CD4-positive, alpha-beta memory T cell (primary cell): ENCODE results near the gene AK8. TPM values are rescaled to one million over a fixed set of nuclear protein-coding genes. Genes with fewer than 3 reads are reported as not detected.

Source experiments
- CTCF ChIA-PET: fragments of 350-600 bp; sonication (Branson Sonifier 250); formaldehyde crosslinking; loops from one replicate; lab custom pipeline; 2021; ENCODE audit warnings: inconsistent platforms; ENCODE audit not compliant: partially characterized antibody; lab: Charles Lee
- POLR2A ChIA-PET: fragments of 350-600 bp; sonication (Branson Sonifier 250); formaldehyde crosslinking; loops from one replicate; lab custom pipeline; 2021; ENCODE audit not compliant: partially characterized antibody; lab: Charles Lee
- DNase-seq, 5 donors: peaks; one replicate each; pipeline versions ENCODE4 v3.0.0 to v3.0.0-alpha.2; 2020 to 2022; ENCODE audit warnings: mixed read lengths in 1 of 5
- H3K27ac ChIP-seq: one replicate; pipeline ENCODE4 v1.7.0; 2013; ENCODE audit warnings: low read depth, low read length
- H3K27me3 ChIP-seq: 2 replicates; pipeline ENCODE4 v1.7.0; 2013; ENCODE audit warnings: mild to moderate bottlenecking, low read length, moderate library complexity; ENCODE audit not compliant: insufficient read depth
- H3K36me3 ChIP-seq: 2 replicates; pipeline ENCODE4 v1.7.0; 2013; ENCODE audit warnings: mild to moderate bottlenecking, low read length, moderate library complexity; ENCODE audit not compliant: insufficient read depth
- H3K4me1 ChIP-seq: 2 replicates; pipeline ENCODE4 v1.7.0; 2013; ENCODE audit warnings: mild to moderate bottlenecking, low read length, moderate library complexity; ENCODE audit not compliant: insufficient read depth
- H3K4me3 ChIP-seq, 2 donors: one replicate each; pipeline ENCODE4 v1.7.0; 2013; ENCODE audit warnings: low read length in 2 of 2, mild to moderate bottlenecking in 1 of 2
- H3K9me3 ChIP-seq, 2 donors: one replicate each; pipeline ENCODE4 v1.7.0; 2013; ENCODE audit warnings: low read length in 2 of 2, control low read depth in 1 of 2; ENCODE audit not compliant: control insufficient read depth in 1 of 2
- H3K27ac Mint-ChIP-seq, 7 donors: one replicate each; pipeline ENCODE4 v1.8.0; 2020 to 2021; ENCODE audit warnings: mixed read lengths in 7 of 7, mild to moderate bottlenecking in 6 of 7, inconsistent platforms in 3 of 7, moderate library complexity in 3 of 7
- H3K27me3 Mint-ChIP-seq, 2 donors: one replicate each; pipeline ENCODE4 v1.8.0; 2020 to 2021; ENCODE audit warnings: mixed read lengths in 2 of 2
- H3K36me3 Mint-ChIP-seq, 2 donors: one replicate each; pipeline ENCODE4 v1.8.0; 2020 to 2021; ENCODE audit warnings: mixed read lengths in 2 of 2, inconsistent platforms in 1 of 2, mild to moderate bottlenecking in 1 of 2
- H3K4me1 Mint-ChIP-seq, 4 donors: one replicate each; pipeline ENCODE4 v1.8.0; 2020 to 2021; ENCODE audit warnings: mixed read lengths in 4 of 4, mild to moderate bottlenecking in 1 of 4
- H3K4me3 Mint-ChIP-seq, 8 donors: one replicate each; pipeline ENCODE4 v1.8.0; 2020 to 2021; ENCODE audit warnings: mixed read lengths in 8 of 8, mild to moderate bottlenecking in 7 of 8, moderate library complexity in 6 of 8, inconsistent platforms in 3 of 8
- H3K9me3 Mint-ChIP-seq, 8 donors: one replicate each; pipeline ENCODE4 v1.8.0; 2020 to 2021; ENCODE audit warnings: mixed read lengths in 8 of 8, mild to moderate bottlenecking in 5 of 8, inconsistent platforms in 3 of 8, moderate library complexity in 1 of 8
- intact Hi-C: fragments of 100-400 bp; cut with micrococcal nuclease; formaldehyde crosslinking; loops from one replicate; pipeline ENCODE4 v1.15.1; 2023
- polyA plus RNA-seq, 2 donors: library from polyadenylated mRNA; unstranded; fragments of 300-500 nt; fragmentation: Illumina TruSeq; gene quantifications; one replicate each; pipeline ENCODE4 v1.2.3, GENCODE V29; 2021
- total RNA-seq, 2 experiments: library from RNA; stranded (reverse); gene quantifications; one replicate each; pipeline ENCODE4 v1.2.3, GENCODE V29; 2021

Gene AK8
- total and polyA plus RNA-seq, 4 experiments from 2014 or later = 0.28 TPM; not detected in 3

GRCh38 chr9:132730054-132731033 is 147.7 kb downstream of the AK8 start:
- intact Hi-C loops = no loop called here
- no peak for DNase-seq
- Histone ChIP-seq H3K27ac (no peak overlapping the region), H3K27me3 (no peaks in the 10 kb centered on the region), H3K9me3 (no peaks in the 10 kb centered on the region), H3K4me1 (no peaks in the 10 kb centered on the region), H3K4me3 (no peak overlapping the region), H3K36me3 (no peaks in the 10 kb centered on the region)
- ChIA-PET POLR2A (no interaction called here), CTCF (no interaction called here)
- Mint-ChIP-seq H3K9me3 (peaks cover 0 to 2% (median 0%) of the 10 kb centered on the region in 8 donors), H3K27me3 (peaks cover 6 to 36% of the 10 kb centered on the region in 2 donors), H3K36me3 (no peaks in the 10 kb centered on the region), H3K27ac (no peak overlapping the region), H3K4me3 (no peak overlapping the region), H3K4me1 (no peaks in the 10 kb centered on the region)

- H3K4me3 Mint-ChIP-seq = no peak overlapping the region
- no peaks in the 10 kb centered on the region for H3K9me3 ChIP-seq
- DNase-seq = no peak
- ChIA-PET CTCF (no interaction called here), POLR2A (no interaction called here)
- H3K36me3 Mint-ChIP-seq = no peaks in the 10 kb centered on the region
- intact Hi-C loops = no loop called here
- H3K36me3 ChIP-seq = no peaks in the 10 kb centered on the region
- H3K27ac ChIP-seq = no peak overlapping the region
- H3K27ac Mint-ChIP-seq = no peak overlapping the region
- H3K4me1 ChIP-seq = no peaks in the 10 kb centered on the region
- H3K27me3 Mint-ChIP-seq = peaks cover 6 to 35% of the 10 kb centered on the region in 2 donors
- peaks cover 0 to 2% (median 0%) of the 10 kb centered on the region in 8 donors for H3K9me3 Mint-ChIP-seq
- no peaks in the 10 kb centered on the region for H3K4me1 Mint-ChIP-seq
- no peaks in the 10 kb centered on the region for H3K27me3 ChIP-seq
- no peak overlapping the region for H3K4me3 ChIP-seq
Observed at GRCh38 chr9:132729235-132729890, 148.7 kb downstream of the AK8 start.

GRCh38 chr9:132728497-132728896 is 149.6 kb downstream of the AK8 start:
- H3K27me3 Mint-ChIP-seq = peaks cover 6 to 37% of the 10 kb centered on the region in 2 donors
- H3K27me3 ChIP-seq = no peaks in the 10 kb centered on the region
- H3K4me3 ChIP-seq = no peak overlapping the region
- no peak overlapping the region for H3K27ac Mint-ChIP-seq
- no peaks in the 10 kb centered on the region for H3K4me1 ChIP-seq
- no peaks in the 10 kb centered on the region for H3K4me1 Mint-ChIP-seq
- H3K9me3 ChIP-seq = no peaks in the 10 kb centered on the region
- H3K4me3 Mint-ChIP-seq = no peak overlapping the region
- peaks cover 0 to 2% (median 0%) of the 10 kb centered on the region in 8 donors for H3K9me3 Mint-ChIP-seq
- no peak for DNase-seq
- H3K36me3 ChIP-seq = no peaks in the 10 kb centered on the region
- no peak overlapping the region for H3K27ac ChIP-seq
- ChIA-PET CTCF (no interaction called here), POLR2A (no interaction called here)
- intact Hi-C loops = no loop called here
- no peaks in the 10 kb centered on the region for H3K36me3 Mint-ChIP-seq

GRCh38 chr9:132728071-132728470 is 150.0 kb downstream of the AK8 start:
- ChIA-PET POLR2A (no interaction called here), CTCF (no interaction called here)
- Mint-ChIP-seq H3K36me3 (no peaks in the 10 kb centered on the region), H3K4me3 (no peak overlapping the region), H3K9me3 (peaks cover 0 to 2% (median 0%) of the 10 kb centered on the region in 8 donors), H3K27me3 (peaks cover 7 to 40% of the 10 kb centered on the region in 2 donors), H3K27ac (no peak overlapping the region), H3K4me1 (no peaks in the 10 kb centered on the region)
- no peak overlapping the region for H3K4me3 ChIP-seq
- H3K27me3 ChIP-seq = no peaks in the 10 kb centered on the region
- intact Hi-C loops = no loop called here
- no peaks in the 10 kb centered on the region for H3K4me1 ChIP-seq
- DNase-seq = no peak
- no peaks in the 10 kb centered on the region for H3K36me3 ChIP-seq
- H3K9me3 ChIP-seq = no peaks in the 10 kb centered on the region
- H3K27ac ChIP-seq = no peak overlapping the region

GRCh38 chr9:132726576-132727130 is 151.4 kb downstream of the AK8 start:
- H3K4me1 ChIP-seq = no peaks in the 10 kb centered on the region
- no peaks in the 10 kb centered on the region for H3K36me3 ChIP-seq
- Mint-ChIP-seq H3K9me3 (peaks cover 0 to 2% (median 0%) of the 10 kb centered on the region in 8 donors), H3K36me3 (no peaks in the 10 kb centered on the region), H3K27me3 (peaks cover 9 to 39% of the 10 kb centered on the region in 2 donors), H3K4me3 (no peak overlapping the region), H3K27ac (no peak overlapping the region), H3K4me1 (no peaks in the 10 kb centered on the region)
- no peak overlapping the region for H3K4me3 ChIP-seq
- no peak overlapping the region for H3K27ac ChIP-seq
- no peaks in the 10 kb centered on the region for H3K9me3 ChIP-seq
- DNase-seq = no peak
- intact Hi-C loops = no loop called here
- ChIA-PET POLR2A (no interaction called here), CTCF (no interaction called here)
- H3K27me3 ChIP-seq = no peaks in the 10 kb centered on the region

- Mint-ChIP-seq H3K27ac (no peak overlapping the region), H3K9me3 (peaks cover 0 to 2% (median 0%) of the 10 kb centered on the region in 8 donors), H3K27me3 (peaks cover 9 to 37% of the 10 kb centered on the region in 2 donors), H3K36me3 (no peaks in the 10 kb centered on the region), H3K4me3 (no peak overlapping the region), H3K4me1 (no peaks in the 10 kb centered on the region)
- no peaks in the 10 kb centered on the region for H3K27me3 ChIP-seq
- no peaks in the 10 kb centered on the region for H3K4me1 ChIP-seq
- no peak overlapping the region for H3K27ac ChIP-seq
- ChIA-PET POLR2A (no interaction called here), CTCF (no interaction called here)
- H3K36me3 ChIP-seq = no peaks in the 10 kb centered on the region
- intact Hi-C loops = no loop called here
- no peaks in the 10 kb centered on the region for H3K9me3 ChIP-seq
- H3K4me3 ChIP-seq = no peak overlapping the region
- no peak for DNase-seq
Observed at GRCh38 chr9:132725306-132725705, 152.8 kb downstream of the AK8 start.

GRCh38 chr9:132723809-132724208 is 154.3 kb downstream of the AK8 start:
- Histone ChIP-seq H3K4me3 (no peak overlapping the region), H3K4me1 (no peaks in the 10 kb centered on the region), H3K36me3 (no peaks in the 10 kb centered on the region), H3K27me3 (no peaks in the 10 kb centered on the region), H3K9me3 (no peaks in the 10 kb centered on the region), H3K27ac (no peak overlapping the region)
- Mint-ChIP-seq H3K27ac (no peak overlapping the region), H3K27me3 (peaks cover 14 to 29% of the 10 kb centered on the region in 2 donors), H3K4me1 (no peaks in the 10 kb centered on the region), H3K36me3 (no peaks in the 10 kb centered on the region), H3K9me3 (peaks cover 0 to 2% (median 0%) of the 10 kb centered on the region in 8 donors), H3K4me3 (no peak overlapping the region)
- POLR2A ChIA-PET = no interaction called here
- no peak for DNase-seq
- CTCF ChIA-PET = no interaction called here
- intact Hi-C loops = no loop called here
